ENCODE results near the gene GCGR.
"Not testable (repeated sequence)": the region's sequence is repeated elsewhere in the genome, so short reads cannot be mapped to it uniquely, and the experiment has no call there.

GCGR gene

GRCh38 chr17:81833160-81833920 lies 29.4 kb downstream of the GCGR start, which contains the start of gene MCRIP1:
Gene MCRIP1 (minus strand): TSS chr17:81833291. CDS start chr17:81824506, 8,785 bp downstream.
- peak; percentile 89 to 96 (median 93) for DNase-seq

GRCh38 chr17:81833921-81834830 lies 30.2 kb downstream of the GCGR start:
- no peak for DNase-seq

GRCh38 chr17:81834831-81835267 lies 30.9 kb downstream of the GCGR start, which contains the start of gene PPP1R27:
Gene PPP1R27 (minus strand): TSS chr17:81835050. CDS start chr17:81834953, 97 bp downstream.
- no peak for DNase-seq

GRCh38 chr17:81837641-81838040 lies 33.7 kb downstream of the GCGR start:
- no peak for DNase-seq

GRCh38 chr17:81838753-81839255 lies 34.9 kb downstream of the GCGR start:
- no peak for DNase-seq

- DNase-seq: no peak
These were observed 35.4 kb downstream of the GCGR start for GRCh38 chr17:81839301-81839700.

- DNase-seq: not testable (repeated sequence)
These were observed 36.1 kb downstream of the GCGR start for GRCh38 chr17:81840059-81840458.

- DNase-seq: no peak
These were observed 37.2 kb downstream of the GCGR start for GRCh38 chr17:81840826-81841778.

- DNase-seq: no peak
These were observed 37.9 kb downstream of the GCGR start for GRCh38 chr17:81841866-81842265.

- no peak for DNase-seq
These were observed 38.4 kb downstream of the GCGR start for GRCh38 chr17:81842378-81842724.

GRCh38 chr17:81842725-81843504 lies 39.0 kb downstream of the GCGR start:
- DNase-seq: no peak

- DNase-seq: no peak
These were observed 39.9 kb downstream of the GCGR start for GRCh38 chr17:81843713-81844326.

GRCh38 chr17:81844327-81844851 lies 40.4 kb downstream of the GCGR start:
- no peak for DNase-seq

GRCh38 chr17:81844887-81845286 lies 40.9 kb downstream of the GCGR start:
- DNase-seq: no peak

- DNase-seq: no peak
These were observed 41.4 kb downstream of the GCGR start for GRCh38 chr17:81845361-81845760.

- DNase-seq: no peak
These were observed 42.2 kb downstream of the GCGR start for GRCh38 chr17:81845881-81846742.

- DNase-seq: no peak
These were observed 43.1 kb downstream of the GCGR start for GRCh38 chr17:81846743-81847689.

GRCh38 chr17:81849457-81849856 lies 45.5 kb downstream of the GCGR start:
- no peak for DNase-seq
